HepG2 (cell line): ENCODE data around the gene TRIM31.

Experiments
- ADNP ChIP-seq: sonication (generic); formaldehyde crosslinking; IDR thresholded peaks from 2 replicates; pipeline ENCODE4 v1.4.0; 2020; ENCODE audit warnings: missing genetic modification reagents
- EP300 ChIP-seq, 3 experiments: sonication (generic) in 1 of 3; formaldehyde crosslinking in 1 of 3; IDR thresholded peaks; 2 replicates each; pipeline versions ENCODE4 v1.5.1 to v1.6.1; 2011 to 2020; ENCODE audit warnings: low read depth in 2 of 3, low read length in 2 of 3, borderline replicate concordance in 1 of 3, improper control_type of control experiment in 1 of 3, mild to moderate bottlenecking in 1 of 3, missing genetic modification reagents in 1 of 3, moderate library complexity in 1 of 3
- EZH2 ChIP-seq: conservative IDR thresholded peaks from 2 replicates; pipeline ENCODE4 v1.6.1; 2012; ENCODE audit warnings: mild to moderate bottlenecking, low read depth, low read length, moderate library complexity
- PHF8 ChIP-seq: sonication (generic); formaldehyde crosslinking; IDR thresholded peaks from 2 replicates; pipeline ENCODE4 v1.5.0; 2020; ENCODE audit warnings: missing genetic modification reagents
- POLR2A ChIP-seq, 2 experiments: IDR thresholded peaks; 2 replicates each; pipeline ENCODE4 v1.6.1; 2011; ENCODE audit warnings: low read depth in 2 of 2, low read length in 2 of 2, mild to moderate bottlenecking in 1 of 2, moderate library complexity in 1 of 2; ENCODE audit not compliant: insufficient read depth in 1 of 2
- SMYD3 ChIP-seq: sonication (generic); formaldehyde crosslinking; IDR thresholded peaks from 2 replicates; pipeline ENCODE4 v1.8.1; 2023; ENCODE audit warnings: mild to moderate bottlenecking, missing genetic modification reagents
- SOX6 ChIP-seq, 2 experiments: fragments of 450-650 bp in 1 of 2; sonication (generic) in 1 of 2; formaldehyde crosslinking in 1 of 2; IDR thresholded peaks; 2 replicates each; pipeline versions ENCODE4 v1.4.0 to v1.6.1; 2017 to 2020; ENCODE audit warnings: antibody characterized with exemption in 1 of 2, mild to moderate bottlenecking in 1 of 2, missing genetic modification reagents in 1 of 2
- TCF12 ChIP-seq, 2 experiments: fragments of 450-650 bp in 1 of 2; sonication (generic) in 1 of 2; formaldehyde crosslinking in 1 of 2; IDR thresholded peaks; 2 replicates each; pipeline versions ENCODE4 v1.6.1 to v1.8.0; 2017 to 2022; ENCODE audit warnings: antibody characterized with exemption in 1 of 2, mild to moderate bottlenecking in 1 of 2, missing genetic modification reagents in 1 of 2, moderate library complexity in 1 of 2
- YY1 ChIP-seq: IDR thresholded peaks from 2 replicates; pipeline ENCODE4 v1.6.1; 2011; ENCODE audit warnings: low read length, low read depth, moderate library complexity, mild to moderate bottlenecking; ENCODE audit not compliant: insufficient read depth, insufficient replicate concordance
- ZNF264 ChIP-seq: sonication (generic); formaldehyde crosslinking; IDR thresholded peaks from 2 replicates; pipeline ENCODE4 v1.4.0; 2020; ENCODE audit warnings: missing genetic modification reagents
- TF ChIP-seq, protein P1 (sequence below): sonication (generic); formaldehyde crosslinking; IDR thresholded peaks from 2 replicates; pipeline ENCODE4 v1.4.0; 2020; ENCODE audit warnings: missing genetic modification reagents

DNA sequence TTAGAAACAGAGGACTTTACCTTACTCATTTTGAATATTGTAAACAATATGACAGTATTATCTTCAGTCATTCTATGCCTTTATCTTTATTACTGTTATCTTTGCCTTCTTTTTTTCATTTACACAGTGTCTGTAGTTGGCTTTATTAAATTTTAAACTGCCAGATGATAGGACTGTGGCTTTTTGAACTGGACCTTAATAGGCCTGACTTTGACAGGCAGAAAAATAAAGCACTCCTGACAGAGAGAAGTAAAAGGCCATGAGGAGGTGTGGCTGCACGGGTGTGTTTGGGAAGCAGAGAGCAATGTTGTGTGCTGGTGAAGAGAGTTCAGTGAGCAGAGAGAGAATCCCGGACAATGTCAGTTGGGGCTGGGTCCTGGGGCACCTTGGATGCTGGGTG is 30.9 kb upstream of the TRIM31 start:
- TF ChIP-seq, protein P1, sequence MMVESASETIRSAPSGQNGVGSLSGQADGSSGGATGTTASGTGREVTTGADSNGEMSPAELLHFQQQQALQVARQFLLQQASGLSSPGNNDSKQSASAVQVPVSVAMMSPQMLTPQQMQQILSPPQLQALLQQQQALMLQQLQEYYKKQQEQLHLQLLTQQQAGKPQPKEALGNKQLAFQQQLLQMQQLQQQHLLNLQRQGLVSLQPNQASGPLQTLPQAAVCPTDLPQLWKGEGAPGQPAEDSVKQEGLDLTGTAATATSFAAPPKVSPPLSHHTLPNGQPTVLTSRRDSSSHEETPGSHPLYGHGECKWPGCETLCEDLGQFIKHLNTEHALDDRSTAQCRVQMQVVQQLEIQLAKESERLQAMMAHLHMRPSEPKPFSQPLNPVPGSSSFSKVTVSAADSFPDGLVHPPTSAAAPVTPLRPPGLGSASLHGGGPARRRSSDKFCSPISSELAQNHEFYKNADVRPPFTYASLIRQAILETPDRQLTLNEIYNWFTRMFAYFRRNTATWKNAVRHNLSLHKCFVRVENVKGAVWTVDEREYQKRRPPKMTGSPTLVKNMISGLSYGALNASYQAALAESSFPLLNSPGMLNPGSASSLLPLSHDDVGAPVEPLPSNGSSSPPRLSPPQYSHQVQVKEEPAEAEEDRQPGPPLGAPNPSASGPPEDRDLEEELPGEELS (CRISPR knock-in tag) = no peak
- TF ChIP-seq SOX6 (IDR thresholded peaks at IDR 0.05) (no peak), SOX6 (CRISPR knock-in tag; IDR thresholded peaks at IDR 0.05) (no peak), SMYD3 (CRISPR knock-in tag) (no peak), YY1 (no peak), EP300 (IDR thresholded peaks at IDR 0.05; ENCODE audit: low read depth in 2 of 2, low read length in 2 of 2) (no peak), EP300 (CRISPR knock-in tag; IDR thresholded peaks at IDR 0.05; ENCODE audit: borderline replicate concordance) (no peak), POLR2A (IDR thresholded peaks at IDR 0.05; ENCODE audit: insufficient read depth in 1 of 2, low read depth in 2 of 2, low read length in 2 of 2) (no peak), PHF8 (CRISPR knock-in tag) (no peak), ZNF264 (CRISPR knock-in tag) (no peak), EZH2 (no peak), TCF12 (IDR thresholded peaks at IDR 0.05) (no peak), TCF12 (CRISPR knock-in tag; IDR thresholded peaks at IDR 0.05) (no peak), ADNP (CRISPR knock-in tag) (no peak)
